CD8-positive, alpha-beta memory T cell (primary cell): ENCODE data around the gene FGFR1OP2. TPM values are rescaled to one million over a fixed set of nuclear protein-coding genes. Genes with fewer than 3 reads are reported as not detected.

ENCODE experiments used
- CTCF ChIA-PET: fragments of 350-600 bp; sonication (Branson Sonifier 250); formaldehyde crosslinking; loops from one replicate; lab custom pipeline; 2021; ENCODE audit warnings: antibody characterized with exemption; lab: Charles Lee
- POLR2A ChIA-PET: fragments of 350-600 bp; sonication (Branson Sonifier 250); formaldehyde crosslinking; loops from one replicate; lab custom pipeline; 2021; ENCODE audit warnings: antibody characterized with exemption; lab: Charles Lee
- DNase-seq, 5 donors: peaks; one replicate each; pipeline versions ENCODE4 v3.0.0 to v3.0.0-alpha.2; 2020 to 2022; ENCODE audit warnings: mixed read lengths in 1 of 5
- H3K27ac ChIP-seq: one replicate; pipeline ENCODE4 v1.7.0; 2013; ENCODE audit warnings: low read depth, mild to moderate bottlenecking, low read length, moderate library complexity
- H3K27me3 ChIP-seq: 2 replicates; pipeline ENCODE4 v1.7.0; 2013; ENCODE audit warnings: low read length, mild to moderate bottlenecking; ENCODE audit not compliant: insufficient read depth, poor library complexity, severe bottlenecking
- H3K36me3 ChIP-seq: 2 replicates; pipeline ENCODE4 v1.7.0; 2013; ENCODE audit warnings: mild to moderate bottlenecking, low read length, moderate library complexity; ENCODE audit not compliant: insufficient read depth
- H3K4me1 ChIP-seq: 2 replicates; pipeline ENCODE4 v1.7.0; 2013; ENCODE audit warnings: mild to moderate bottlenecking, low read length, moderate library complexity; ENCODE audit not compliant: insufficient read depth
- H3K4me3 ChIP-seq: 2 replicates; pipeline ENCODE4 v1.7.0; 2013; ENCODE audit warnings: mild to moderate bottlenecking, low read length
- H3K9me3 ChIP-seq: 2 replicates; pipeline ENCODE4 v1.7.0; 2013; ENCODE audit warnings: mild to moderate bottlenecking, low read length
- H3K27ac Mint-ChIP-seq, 8 donors: one replicate each; pipeline ENCODE4 v1.8.0; 2020 to 2021; ENCODE audit warnings: mixed read lengths in 8 of 8, mild to moderate bottlenecking in 6 of 8, inconsistent platforms in 3 of 8, moderate library complexity in 3 of 8
- H3K27me3 Mint-ChIP-seq, 2 donors: one replicate each; pipeline ENCODE4 v1.8.0; 2020 to 2021; ENCODE audit warnings: mixed read lengths in 2 of 2, mild to moderate bottlenecking in 1 of 2, moderate library complexity in 1 of 2
- H3K36me3 Mint-ChIP-seq, 3 donors: one replicate each; pipeline ENCODE4 v1.8.0; 2020 to 2021; ENCODE audit warnings: mixed read lengths in 3 of 3, inconsistent platforms in 1 of 3, mild to moderate bottlenecking in 1 of 3
- H3K4me1 Mint-ChIP-seq, 3 donors: one replicate each; pipeline ENCODE4 v1.8.0; 2020 to 2021; ENCODE audit warnings: mixed read lengths in 3 of 3, inconsistent platforms in 1 of 3, mild to moderate bottlenecking in 1 of 3
- H3K4me3 Mint-ChIP-seq, 7 donors: one replicate each; pipeline ENCODE4 v1.8.0; 2020 to 2021; ENCODE audit warnings: mixed read lengths in 7 of 7, mild to moderate bottlenecking in 6 of 7, moderate library complexity in 4 of 7, inconsistent platforms in 2 of 7
- H3K9me3 Mint-ChIP-seq, 5 donors: one replicate each; pipeline ENCODE4 v1.8.0; 2020 to 2022; ENCODE audit warnings: mixed read lengths in 5 of 5, mild to moderate bottlenecking in 3 of 5, moderate library complexity in 2 of 5, inconsistent platforms in 1 of 5
- polyA plus RNA-seq: library from polyadenylated mRNA; unstranded; fragments of 300-500 nt; fragmentation: Illumina TruSeq; gene quantifications from one replicate; pipeline ENCODE4 v1.2.3, GENCODE V29; 2021
- total RNA-seq, 2 experiments: library from RNA; stranded (reverse); gene quantifications; one replicate each; pipeline ENCODE4 v1.2.3, GENCODE V29; 2021

Gene FGFR1OP2
- total and polyA plus RNA-seq, 3 experiments from 2014 or later = 50.4 to 103 (median 54.7) TPM

DNA sequence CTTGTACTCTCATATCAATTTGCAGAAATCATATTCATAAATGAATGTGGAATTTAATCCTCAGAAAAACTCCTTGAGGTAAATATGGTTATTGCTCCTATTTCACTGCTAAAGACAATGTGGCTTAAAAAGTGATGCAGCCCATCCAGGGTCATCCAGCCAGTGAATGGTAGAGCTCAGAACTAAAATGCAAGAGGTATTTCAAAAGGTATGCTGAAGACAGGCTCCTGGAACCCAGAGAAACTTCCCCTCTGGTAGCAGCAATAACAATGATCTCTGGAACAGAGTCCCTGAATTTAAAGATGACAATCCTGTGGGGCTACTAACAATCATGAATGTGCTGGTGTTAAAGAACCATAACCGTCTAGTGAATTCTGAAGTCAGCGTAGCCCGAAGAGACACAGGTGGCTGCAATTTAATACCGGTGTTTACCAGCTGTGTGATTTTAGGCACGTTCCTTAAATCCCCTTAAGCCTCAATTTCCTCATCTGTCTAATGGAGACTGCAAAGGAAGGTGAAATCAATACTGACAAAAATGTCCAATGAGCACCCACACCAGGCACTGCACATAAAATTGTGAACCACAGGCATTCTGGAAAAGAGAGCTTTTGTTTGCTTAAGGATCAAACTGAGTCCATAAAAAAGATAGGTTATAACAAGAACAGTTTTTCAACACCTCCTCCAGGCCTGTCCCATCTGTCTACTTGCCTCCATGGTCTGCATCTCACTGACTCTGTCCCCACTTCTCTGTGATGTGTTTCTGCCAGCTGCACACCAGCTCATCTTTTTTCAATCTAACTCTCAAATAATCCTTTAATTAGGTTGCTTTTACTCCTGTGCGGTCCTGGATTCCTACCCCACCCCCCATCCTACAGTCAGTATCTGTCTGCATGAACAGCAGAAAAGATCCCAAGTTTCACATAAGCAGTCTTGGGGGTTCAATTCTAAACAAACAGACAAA is 65.4 kb downstream of the FGFR1OP2 start:
- no peaks in the 10 kb centered on the region for H3K9me3 Mint-ChIP-seq
- H3K4me3 Mint-ChIP-seq = no peak overlapping the region
- H3K9me3 ChIP-seq = no peaks in the 10 kb centered on the region
- POLR2A ChIA-PET = no interaction called here
- H3K27ac Mint-ChIP-seq = peak overlapping the region in 1 of 8 donors; percentile 45
- H3K36me3 Mint-ChIP-seq = peaks cover 0 to 35% (median 16%) of the 10 kb centered on the region in 3 donors
- no peaks in the 10 kb centered on the region for H3K27me3 ChIP-seq
- no peaks in the 10 kb centered on the region for H3K36me3 ChIP-seq
- CTCF ChIA-PET = interaction anchor here (1.2 to 4.8 kb wide), 2 partner anchors 8 to 11 kb away, joined by 3 to 21 read pairs; partner anchors contain the start of gene TM7SF3
- H3K27me3 Mint-ChIP-seq = no peaks in the 10 kb centered on the region
- no peak overlapping the region for H3K4me3 ChIP-seq
- H3K4me1 Mint-ChIP-seq = peaks cover 26 to 51% (median 51%) of the 10 kb centered on the region in 3 donors
- H3K27ac ChIP-seq = no peak overlapping the region
- no peaks in the 10 kb centered on the region for H3K4me1 ChIP-seq
- no peak for DNase-seq

DNA sequence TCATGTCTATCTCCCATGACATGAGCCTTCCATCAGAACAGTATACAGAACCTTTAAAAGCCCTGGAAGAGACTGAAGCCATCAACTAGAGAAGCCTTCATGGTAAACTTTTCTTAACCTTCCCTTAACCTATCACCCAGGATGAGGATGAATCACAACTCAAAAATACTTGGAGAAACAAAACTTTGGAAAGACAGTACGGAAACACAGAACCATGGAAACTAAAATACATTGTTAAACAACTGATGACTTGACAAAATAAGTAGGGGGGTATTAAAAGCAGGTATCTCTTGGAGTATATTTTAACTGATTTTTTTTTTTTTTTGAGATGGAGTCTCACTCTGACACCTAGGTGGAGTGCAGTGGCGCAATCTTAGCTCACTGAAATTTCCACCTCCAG is 67.2 kb downstream of the FGFR1OP2 start:
- POLR2A ChIA-PET = no interaction called here
- CTCF ChIA-PET = no interaction called here
- Mint-ChIP-seq H3K27me3 (no peaks in the 10 kb centered on the region), H3K4me1 (peaks cover 30 to 59% (median 57%) of the 10 kb centered on the region in 3 donors), H3K4me3 (no peak overlapping the region), H3K36me3 (peaks cover 0 to 27% (median 13%) of the 10 kb centered on the region in 3 donors), H3K27ac (peak overlapping the region in 2 of 8 donors; percentile 28 to 58), H3K9me3 (no peaks in the 10 kb centered on the region)
- no peak overlapping the region for H3K27ac ChIP-seq
- H3K9me3 ChIP-seq = no peaks in the 10 kb centered on the region
- no peak for DNase-seq
- no peaks in the 10 kb centered on the region for H3K36me3 ChIP-seq
- H3K4me3 ChIP-seq = no peak overlapping the region
- H3K4me1 ChIP-seq = no peaks in the 10 kb centered on the region
- no peaks in the 10 kb centered on the region for H3K27me3 ChIP-seq

DNA sequence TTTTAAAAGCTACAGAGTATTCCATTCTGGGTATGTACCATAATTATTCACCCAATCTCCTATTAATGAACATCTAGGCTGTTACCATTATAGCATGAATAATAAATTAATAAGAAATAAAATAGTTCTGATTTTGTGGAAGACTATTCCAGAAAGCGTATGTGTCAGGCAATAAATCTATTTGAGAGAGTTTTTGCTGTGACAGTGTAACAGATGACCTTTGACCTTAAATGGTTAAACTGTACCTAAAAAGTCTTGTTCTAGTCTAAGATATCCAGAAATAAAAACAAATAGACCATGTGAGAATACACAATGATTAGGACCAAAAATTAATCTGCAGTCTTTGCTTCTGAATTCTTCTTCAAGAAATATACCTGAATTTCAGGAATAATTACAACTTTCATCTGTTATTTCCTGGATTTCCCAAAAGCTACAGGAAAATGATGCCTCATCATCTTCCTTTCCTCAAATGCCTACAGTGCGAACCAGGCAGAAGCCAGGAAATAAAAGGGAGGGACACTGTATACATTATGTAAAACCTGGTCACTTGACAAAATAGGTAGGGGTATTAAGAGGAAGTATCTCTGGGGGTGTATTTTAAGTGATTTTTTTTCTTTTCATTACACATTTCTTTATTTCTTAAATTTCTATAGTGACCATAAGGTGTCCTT is 68.7 kb downstream of the FGFR1OP2 start:
- Histone ChIP-seq H3K27ac (no peak overlapping the region), H3K4me3 (no peak overlapping the region), H3K4me1 (peaks cover under 1% of the 10 kb centered on the region), H3K9me3 (no peaks in the 10 kb centered on the region), H3K27me3 (no peaks in the 10 kb centered on the region), H3K36me3 (peaks cover 4% of the 10 kb centered on the region)
- Mint-ChIP-seq H3K4me3 (no peak overlapping the region), H3K27ac (no peak overlapping the region), H3K9me3 (no peaks in the 10 kb centered on the region), H3K27me3 (no peaks in the 10 kb centered on the region), H3K4me1 (peaks cover 31 to 59% (median 57%) of the 10 kb centered on the region in 3 donors), H3K36me3 (peaks cover 0 to 20% (median 15%) of the 10 kb centered on the region in 3 donors)
- no peak for DNase-seq
- ChIA-PET CTCF (no interaction called here), POLR2A (no interaction called here)

DNA sequence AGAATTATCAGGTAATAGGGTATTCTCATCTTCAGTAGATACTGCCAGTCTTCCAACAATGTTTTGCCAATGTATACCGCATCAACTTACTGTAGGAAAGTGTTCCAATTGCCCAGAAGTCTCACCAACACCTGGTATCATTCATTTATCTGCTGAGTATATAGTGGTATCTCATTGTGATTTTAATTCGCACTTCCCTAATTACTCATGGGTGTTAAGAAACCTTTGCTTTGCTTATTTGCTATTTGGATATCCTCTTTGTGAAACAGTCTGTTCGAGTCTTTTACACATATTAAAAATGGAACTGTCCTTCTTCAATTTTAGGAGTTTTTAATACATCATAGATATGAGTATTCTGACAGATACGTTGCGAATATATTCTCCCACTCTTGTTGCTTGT is 69.8 kb downstream of the FGFR1OP2 start:
- H3K36me3 Mint-ChIP-seq = peaks cover 0 to 15% (median 14%) of the 10 kb centered on the region in 3 donors
- no peaks in the 10 kb centered on the region for H3K27me3 ChIP-seq
- peaks cover 38 to 69% (median 58%) of the 10 kb centered on the region in 3 donors for H3K4me1 Mint-ChIP-seq
- ChIA-PET CTCF (interaction anchor here (1.0 kb wide), 1 partner anchor 123 kb away, joined by 3 read pairs; no protein-coding TSS in a partner anchor), POLR2A (no interaction called here)
- no peak for DNase-seq
- peaks cover 11% of the 10 kb centered on the region for H3K4me1 ChIP-seq
- H3K4me3 ChIP-seq = no peak overlapping the region
- peak overlapping the region in 2 of 8 donors; percentile 4 to 58 for H3K27ac Mint-ChIP-seq
- H3K36me3 ChIP-seq = peaks cover 4% of the 10 kb centered on the region
- H3K9me3 Mint-ChIP-seq = no peaks in the 10 kb centered on the region
- H3K9me3 ChIP-seq = no peaks in the 10 kb centered on the region
- H3K27me3 Mint-ChIP-seq = no peaks in the 10 kb centered on the region
- H3K4me3 Mint-ChIP-seq = no peak overlapping the region
- no peak overlapping the region for H3K27ac ChIP-seq

DNA sequence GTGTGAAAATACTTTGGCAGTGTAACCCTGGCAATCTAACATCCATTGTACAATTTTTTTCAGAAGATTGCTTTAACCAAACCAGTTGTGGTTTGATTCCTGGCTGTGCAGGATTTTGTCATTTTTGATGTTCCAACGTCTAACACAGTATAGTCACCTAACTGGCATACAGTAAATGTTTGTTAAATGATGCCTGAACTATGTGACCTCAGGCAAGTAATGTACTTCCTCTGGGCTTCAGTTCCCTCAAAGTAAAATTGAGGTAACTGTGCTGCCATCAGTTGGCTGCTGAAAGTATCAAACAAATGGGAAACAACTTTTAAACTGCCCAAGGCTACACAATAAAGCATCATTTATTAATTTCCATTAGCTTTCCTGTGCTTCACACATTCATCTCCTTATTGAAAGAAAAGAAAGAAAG is 71.6 kb downstream of the FGFR1OP2 start:
- no peak for DNase-seq

DNA sequence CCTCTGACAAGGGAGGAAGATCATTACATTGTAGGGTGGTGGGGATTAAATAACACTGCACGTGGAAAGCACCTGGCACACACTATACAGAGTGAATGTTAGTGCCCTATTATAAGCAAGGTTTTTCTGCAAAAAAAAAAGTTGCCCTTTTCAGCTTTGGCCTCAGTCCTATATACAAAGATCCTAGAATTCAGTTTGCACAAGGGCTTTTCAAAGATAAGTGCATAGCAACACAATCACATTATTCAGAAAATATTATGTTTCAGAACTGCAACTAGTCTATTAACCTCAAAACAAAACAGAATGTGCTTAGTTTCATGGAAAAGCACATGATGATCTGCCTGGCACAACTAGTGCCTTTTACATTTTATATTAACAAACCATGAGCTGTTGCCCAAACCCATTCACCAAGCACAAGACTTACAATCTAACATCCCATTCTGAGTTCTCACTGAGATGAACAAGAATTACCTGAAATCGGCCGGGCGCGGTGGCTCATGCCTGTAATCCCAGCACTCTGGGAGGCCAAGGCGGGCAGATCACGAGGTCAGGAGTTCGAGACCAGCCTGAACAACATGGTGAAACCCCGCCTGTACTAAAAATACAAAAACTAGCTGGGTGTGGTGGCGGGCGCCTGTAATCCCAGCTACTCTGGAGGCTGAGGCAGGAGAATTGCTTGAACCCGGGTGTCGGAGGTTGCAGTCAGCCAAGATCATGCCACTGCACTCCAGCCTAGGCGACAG is 74.1 kb downstream of the FGFR1OP2 start:
- Histone ChIP-seq H3K36me3 (peaks cover 4% of the 10 kb centered on the region), H3K4me3 (no peak overlapping the region), H3K27me3 (no peaks in the 10 kb centered on the region), H3K4me1 (peaks cover 33% of the 10 kb centered on the region), H3K27ac (no peak overlapping the region), H3K9me3 (no peaks in the 10 kb centered on the region)
- ChIA-PET POLR2A (interaction anchor here (1.9 to 2.3 kb wide), 2 partner anchors 10 to 180 kb away, joined by 9 to 21 read pairs; partner anchors contain the start of genes ITPR2 and MED21), CTCF (interaction anchor here (1.3 to 2.7 kb wide), 9 partner anchors 9 to 294 kb away, joined by 3 to 15 read pairs (median 7); partner anchors contain the start of genes ITPR2 and MED21)
- H3K27ac Mint-ChIP-seq = peak overlapping the region in 3 of 8 donors; percentile 51 to 60 (median 59)
- peaks cover 0 to 11% (median 9%) of the 10 kb centered on the region in 3 donors for H3K36me3 Mint-ChIP-seq
- peak overlapping the region; percentile 19 to 93 (median 66) for H3K4me3 Mint-ChIP-seq
- no peaks in the 10 kb centered on the region for H3K9me3 Mint-ChIP-seq
- DNase-seq = no peak
- H3K27me3 Mint-ChIP-seq = no peaks in the 10 kb centered on the region
- H3K4me1 Mint-ChIP-seq = peaks cover 49 to 65% (median 62%) of the 10 kb centered on the region in 3 donors

More for the DNA sequence above, 71.6 kb downstream of the FGFR1OP2 start:
- peaks cover 4% of the 10 kb centered on the region for H3K36me3 ChIP-seq
- H3K9me3 Mint-ChIP-seq = no peaks in the 10 kb centered on the region
- H3K27ac Mint-ChIP-seq = peak overlapping the region in 2 of 8 donors; percentile 68 to 69
- H3K4me1 ChIP-seq = peaks cover 21% of the 10 kb centered on the region
- no peaks in the 10 kb centered on the region for H3K9me3 ChIP-seq
- peaks cover 0 to 12% (median 11%) of the 10 kb centered on the region in 3 donors for H3K36me3 Mint-ChIP-seq
- ChIA-PET POLR2A (no interaction called here), CTCF (interaction anchor here (0.8 to 1.5 kb wide), 2 partner anchors 8 to 16 kb away, joined by 3 to 4 read pairs; no protein-coding TSS in a partner anchor)
- peak overlapping the region in 1 of 7 donors; percentile 57 for H3K4me3 Mint-ChIP-seq
- peaks cover 46 to 64% (median 62%) of the 10 kb centered on the region in 3 donors for H3K4me1 Mint-ChIP-seq
- no peak overlapping the region for H3K27ac ChIP-seq
- H3K27me3 ChIP-seq = no peaks in the 10 kb centered on the region
- H3K4me3 ChIP-seq = no peak overlapping the region
- no peaks in the 10 kb centered on the region for H3K27me3 Mint-ChIP-seq

DNA sequence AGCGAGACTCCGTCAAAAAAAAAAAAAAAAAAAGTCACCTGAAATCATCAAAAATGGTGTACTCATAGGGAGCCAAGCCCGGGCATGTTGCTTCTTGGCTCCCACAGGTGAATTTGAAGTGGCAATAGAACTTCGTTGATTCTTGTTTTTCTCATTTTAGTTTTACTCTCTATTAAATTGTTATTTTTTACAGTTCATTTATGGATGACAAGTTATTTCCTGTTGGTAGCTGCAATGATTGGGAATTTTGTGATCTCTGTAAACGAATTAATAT is 74.6 kb downstream of the FGFR1OP2 start:
- ChIA-PET POLR2A (interaction anchor here (1.9 to 2.3 kb wide), 2 partner anchors 10 to 180 kb away, joined by 9 to 21 read pairs; partner anchors contain the start of genes ITPR2 and MED21), CTCF (interaction anchor here (1.3 to 2.7 kb wide), 9 partner anchors 9 to 293 kb away, joined by 3 to 15 read pairs (median 6); partner anchors contain the start of genes ITPR2 and MED21)
- H3K9me3 ChIP-seq = no peaks in the 10 kb centered on the region
- no peak overlapping the region for H3K4me3 ChIP-seq
- H3K27ac ChIP-seq = no peak overlapping the region
- peak overlapping the region; percentile 80 to 98 (median 94) for H3K4me3 Mint-ChIP-seq
- H3K27ac Mint-ChIP-seq = peak overlapping the region in 2 of 8 donors; percentile 94 to 98
- no peaks in the 10 kb centered on the region for H3K27me3 ChIP-seq
- DNase-seq = no peak
- peaks cover 0 to 11% (median 9%) of the 10 kb centered on the region in 3 donors for H3K36me3 Mint-ChIP-seq
- H3K9me3 Mint-ChIP-seq = no peaks in the 10 kb centered on the region
- peaks cover 49 to 61% (median 58%) of the 10 kb centered on the region in 3 donors for H3K4me1 Mint-ChIP-seq
- peaks cover 33% of the 10 kb centered on the region for H3K4me1 ChIP-seq
- H3K36me3 ChIP-seq = peaks cover 4% of the 10 kb centered on the region
- no peaks in the 10 kb centered on the region for H3K27me3 Mint-ChIP-seq
